ENCODE data around the gene KLHL29.

DNA sequence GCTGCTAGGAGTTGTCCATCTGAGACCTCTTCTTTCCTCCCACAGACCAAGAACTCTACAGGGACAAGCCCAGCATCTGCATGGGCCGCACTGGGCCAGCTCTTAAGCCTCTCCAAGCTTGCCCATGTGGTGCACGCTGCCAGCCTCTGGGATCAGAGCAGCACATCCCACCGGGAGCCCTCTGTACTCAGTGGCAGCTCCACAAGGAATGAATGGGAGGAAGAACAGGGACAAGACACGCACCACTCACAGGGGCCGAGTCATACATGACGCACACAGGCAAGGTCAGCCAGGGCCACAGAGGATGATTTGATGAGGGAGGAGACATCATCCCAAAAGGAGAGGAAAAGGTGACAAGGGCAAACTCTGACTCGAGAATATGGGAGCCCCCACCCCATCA, 268.3 kb downstream of the KLHL29 start:
- TF ChIP-seq SIN3A (IDR thresholded peaks at IDR 0.05; ENCODE audit: borderline replicate concordance, insufficient read depth, low read length): no peak
- TF ChIP-seq POLR2AphosphoS5 (IDR thresholded peaks at IDR 0.05; ENCODE audit: low read depth, low read length): no peak
- no peak for TF ChIP-seq TAF1 (IDR thresholded peaks at IDR 0.05; ENCODE audit: borderline replicate concordance, insufficient read depth, low read length)
- no peak for TF ChIP-seq REST (IDR thresholded peaks at IDR 0.05; ENCODE audit: insufficient read depth in 1 of 2, low read depth in 2 of 2, low read length in 2 of 2)
